Fibroblast of peridontal ligament (primary cell): Measurements from ENCODE around the gene SPOCK1.
"Not testable (repeated sequence)": the region's sequence is repeated elsewhere in the genome, so short reads cannot be mapped to it uniquely, and the experiment has no call there.

Experiments used
- DNase-seq: peaks from one replicate; pipeline ENCODE4 v3.0.0-alpha.2; 2010; ENCODE audit errors: extremely low read depth

Gene SPOCK1

GRCh38 chr5:137395011-137395755 lies 103.9 kb downstream of the SPOCK1 start:
- DNase-seq = no peak

- no peak for DNase-seq
These were observed 104.7 kb downstream of the SPOCK1 start for GRCh38 chr5:137394380-137394779.

- DNase-seq = no peak
These were observed 105.7 kb downstream of the SPOCK1 start for GRCh38 chr5:137393196-137393993.

- DNase-seq = no peak
These were observed 106.9 kb downstream of the SPOCK1 start for GRCh38 chr5:137392261-137392660.

GRCh38 chr5:137391044-137391443 lies 108.1 kb downstream of the SPOCK1 start:
- not testable (repeated sequence) for DNase-seq

- DNase-seq = no peak
These were observed 110.1 kb downstream of the SPOCK1 start for GRCh38 chr5:137389042-137389441.

GRCh38 chr5:137385064-137385463 lies 114.1 kb downstream of the SPOCK1 start:
- DNase-seq = no peak

GRCh38 chr5:137383909-137384308 lies 115.2 kb downstream of the SPOCK1 start:
- no peak for DNase-seq

- no peak for DNase-seq
These were observed 117.6 kb downstream of the SPOCK1 start for GRCh38 chr5:137381555-137381954.

- DNase-seq = no peak
These were observed 119.4 kb downstream of the SPOCK1 start for GRCh38 chr5:137379555-137380286.

GRCh38 chr5:137375741-137376526 lies 123.2 kb downstream of the SPOCK1 start:
- no peak for DNase-seq

GRCh38 chr5:137374110-137374714 lies 124.9 kb downstream of the SPOCK1 start:
- no peak for DNase-seq

- peak; percentile 12 for DNase-seq
These were observed 126.4 kb downstream of the SPOCK1 start for GRCh38 chr5:137372773-137373160.

- no peak for DNase-seq
These were observed 126.9 kb downstream of the SPOCK1 start for GRCh38 chr5:137372016-137372772.

GRCh38 chr5:137370096-137371071 lies 128.7 kb downstream of the SPOCK1 start:
- DNase-seq = peak; percentile 9

GRCh38 chr5:137368651-137369050 lies 130.5 kb downstream of the SPOCK1 start:
- no peak for DNase-seq

GRCh38 chr5:137367951-137368350 lies 131.2 kb downstream of the SPOCK1 start:
- no peak for DNase-seq

- no peak for DNase-seq
These were observed 132.6 kb downstream of the SPOCK1 start for GRCh38 chr5:137366526-137366925.
